ENCODE results near the gene CMSS1.

Gene CMSS1

DNA sequence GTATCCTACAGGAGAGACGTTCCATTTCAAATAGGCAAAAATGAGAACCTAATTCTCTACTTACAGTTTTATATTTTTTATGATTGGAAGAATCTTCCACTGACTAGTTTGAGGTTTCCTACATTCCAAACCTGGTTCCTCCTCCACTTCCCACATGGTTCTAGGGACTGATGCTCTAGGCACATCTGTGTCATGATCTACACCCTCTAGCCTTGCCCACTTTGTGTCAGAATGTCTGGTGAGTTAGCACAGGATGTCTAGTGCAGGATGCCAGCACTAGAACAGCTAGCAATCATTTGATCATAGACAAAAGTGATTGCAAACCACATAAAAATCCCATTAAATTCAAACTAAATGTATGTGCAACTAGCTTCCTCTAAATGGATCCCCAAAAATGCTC, 323.3 kb downstream of the CMSS1 start:
- Histone ChIP-seq H3K4me1 (ENCODE audit: insufficient read depth, low read length) (no peaks in the 10 kb centered on the region), H3K9ac (ENCODE audit: low read depth, low read length) (no peak overlapping the region), H3K36me3 (ENCODE audit: insufficient read depth, low read length) (no peaks in the 10 kb centered on the region), H3K9me3 (ENCODE audit: control insufficient read depth, insufficient read depth, low read length) (peaks cover 15% of the 10 kb centered on the region; the same call in 1 of the 2 replicates)

DNA sequence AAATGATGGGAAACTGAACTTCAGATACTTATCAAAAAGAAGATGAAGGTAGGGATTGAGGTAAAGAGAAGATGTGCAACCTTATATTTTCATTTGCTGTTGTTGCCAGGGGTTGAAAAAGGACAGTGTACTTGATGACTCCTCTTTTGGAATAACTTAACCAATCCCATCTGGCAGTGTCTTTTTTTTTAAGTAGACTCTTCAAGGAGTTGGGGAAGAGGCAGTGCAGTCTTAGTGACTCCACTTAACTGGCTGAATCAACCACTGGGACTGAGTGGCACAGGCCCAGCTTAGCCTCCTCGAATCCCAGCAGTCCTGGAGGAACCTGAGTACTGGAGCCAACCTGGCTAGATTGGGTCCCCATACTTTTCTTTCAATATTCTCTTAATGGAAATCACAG, 323.9 kb downstream of the CMSS1 start:
- Histone ChIP-seq H3K36me3 (ENCODE audit: insufficient read depth, low read length) (no peaks in the 10 kb centered on the region), H3K4me1 (ENCODE audit: insufficient read depth, low read length) (no peaks in the 10 kb centered on the region), H3K9me3 (ENCODE audit: control insufficient read depth, insufficient read depth, low read length) (peaks cover 15% of the 10 kb centered on the region; the same call in 1 of the 2 replicates), H3K9ac (ENCODE audit: low read depth, low read length) (no peak overlapping the region)

DNA sequence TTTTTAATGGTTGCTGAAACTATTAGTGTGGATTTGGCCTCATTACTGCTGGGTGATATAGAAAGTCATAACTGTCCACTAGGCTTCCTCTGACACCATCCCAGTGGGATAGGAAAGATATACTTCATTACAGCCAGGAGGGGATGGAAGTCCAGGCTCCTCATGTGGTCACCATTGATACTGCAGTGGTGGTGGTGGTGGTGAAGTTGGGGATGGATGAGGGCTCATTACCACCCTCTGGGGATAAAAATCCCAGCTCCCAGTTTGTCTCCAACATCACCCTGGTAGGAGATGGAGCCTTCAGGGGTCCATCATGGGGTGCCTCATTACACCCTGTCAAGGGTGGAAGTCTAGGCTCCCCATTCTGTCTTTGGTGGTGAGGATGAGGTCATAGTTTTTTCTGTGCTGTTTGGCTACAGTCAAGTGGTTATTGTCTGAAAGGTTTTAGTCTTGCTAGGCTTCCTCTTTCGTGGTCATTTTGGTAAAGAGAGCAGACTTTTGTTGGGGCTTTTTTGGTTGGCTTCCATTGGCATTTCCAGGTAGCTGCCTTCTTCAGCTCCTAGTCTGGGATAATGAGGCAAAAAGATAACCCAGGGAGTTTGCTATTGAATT, 326.7 kb downstream of the CMSS1 start:
- H3K9ac ChIP-seq (ENCODE audit: low read depth, low read length), result no peak overlapping the region
- H3K9me3 ChIP-seq (ENCODE audit: control insufficient read depth, insufficient read depth, low read length), result peaks cover 15% of the 10 kb centered on the region; the same call in 1 of the 2 replicates
- no peaks in the 10 kb centered on the region for H3K4me1 ChIP-seq (ENCODE audit: insufficient read depth, low read length)
- H3K36me3 ChIP-seq (ENCODE audit: insufficient read depth, low read length), result no peaks in the 10 kb centered on the region; the same call in 1 of the 2 replicates

DNA sequence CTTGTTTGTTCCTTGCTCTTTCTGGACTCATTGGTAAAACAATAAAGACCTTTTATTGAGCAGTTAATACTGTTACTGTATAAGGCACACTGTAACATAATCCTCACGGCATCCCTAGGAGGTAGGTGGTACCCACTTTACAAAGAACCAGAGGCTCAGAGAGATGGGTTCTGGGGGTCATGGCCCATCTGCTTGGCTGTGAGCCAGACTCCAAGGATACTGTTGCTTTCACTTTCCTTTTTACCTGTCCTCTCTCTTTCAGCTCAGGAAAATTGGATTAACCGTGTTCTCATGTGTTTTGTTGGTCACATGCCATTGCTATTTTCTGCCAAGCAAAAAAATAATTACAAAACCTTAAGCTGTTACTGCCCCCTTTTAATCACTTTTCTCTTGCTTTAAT, 331.5 kb downstream of the CMSS1 start:
- 0 out of 2 replicates have a peak, but pooled peaks cover 1% of the 10 kb centered on the region for H3K9me3 ChIP-seq (ENCODE audit: control insufficient read depth, insufficient read depth, low read length)
- no peak overlapping the region for H3K9ac ChIP-seq (ENCODE audit: low read depth, low read length)
- H3K36me3 ChIP-seq (ENCODE audit: insufficient read depth, low read length), result peaks cover 4% of the 10 kb centered on the region; the same call in 1 of the 2 replicates
- no peaks in the 10 kb centered on the region for H3K4me1 ChIP-seq (ENCODE audit: insufficient read depth, low read length)

DNA sequence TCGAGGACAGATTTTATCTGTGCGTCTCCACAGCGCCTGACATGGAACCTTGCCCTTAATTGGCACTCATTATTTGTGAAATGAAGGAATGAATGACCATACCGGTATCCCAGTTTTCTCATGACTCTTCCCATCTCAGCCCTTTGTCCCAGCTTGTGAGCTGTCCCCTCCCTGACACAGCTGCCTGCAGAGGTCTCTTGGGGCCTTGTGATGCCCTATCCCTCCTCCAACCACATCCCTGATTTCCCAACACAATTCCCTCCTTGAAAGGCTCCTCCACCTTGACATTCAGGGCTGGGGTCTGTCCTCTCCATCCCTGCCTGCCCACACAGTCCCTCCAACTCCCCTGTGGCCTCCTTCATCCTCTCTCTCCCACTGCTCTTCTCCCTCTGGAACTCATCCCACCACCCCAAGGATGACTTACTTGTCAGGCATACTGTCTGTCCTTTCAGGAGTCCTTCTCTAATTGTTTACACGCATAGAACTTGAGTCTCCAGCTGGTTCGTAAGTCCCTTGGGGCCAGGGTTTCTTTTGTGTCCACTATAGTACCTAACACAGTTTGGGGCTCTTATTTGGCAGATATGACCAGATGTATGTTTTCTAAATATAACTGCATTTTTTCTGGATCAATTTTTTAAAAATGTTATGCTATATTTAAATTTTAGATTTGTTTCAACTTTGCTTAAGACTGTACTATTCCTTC, 332.2 kb downstream of the CMSS1 start:
- H3K9me3 ChIP-seq (ENCODE audit: control insufficient read depth, insufficient read depth, low read length), result 0 out of 2 replicates have a peak, but pooled peaks cover under 1% of the 10 kb centered on the region
- H3K9ac ChIP-seq (ENCODE audit: low read depth, low read length), result no peak overlapping the region
- H3K36me3 ChIP-seq (ENCODE audit: insufficient read depth, low read length), result peaks cover 4% of the 10 kb centered on the region; the same call in 1 of the 2 replicates
- no peaks in the 10 kb centered on the region for H3K4me1 ChIP-seq (ENCODE audit: insufficient read depth, low read length)

DNA sequence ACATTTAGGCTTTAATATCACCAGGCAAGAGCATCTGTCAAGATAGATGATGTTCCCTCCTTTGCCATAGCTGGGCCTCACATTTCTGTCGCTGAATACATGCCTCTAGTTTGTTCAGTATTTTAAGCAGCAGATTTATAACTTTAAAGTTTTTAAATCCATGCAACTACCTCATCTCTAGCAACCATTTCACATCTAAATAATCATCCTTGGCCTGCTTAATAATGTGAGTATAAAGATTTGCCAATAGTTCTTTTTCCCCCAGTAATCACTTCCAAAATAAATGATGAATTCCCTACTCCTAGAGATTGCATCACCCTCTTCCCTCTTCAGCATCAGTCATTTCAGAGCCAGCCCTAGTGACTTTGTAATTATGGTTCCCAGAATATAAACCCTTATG, 332.8 kb downstream of the CMSS1 start:
- Histone ChIP-seq H3K9me3 (ENCODE audit: control insufficient read depth, insufficient read depth, low read length) (peaks cover 7% of the 10 kb centered on the region; the same call in 1 of the 2 replicates), H3K4me1 (ENCODE audit: insufficient read depth, low read length) (no peaks in the 10 kb centered on the region), H3K36me3 (ENCODE audit: insufficient read depth, low read length) (peaks cover 4% of the 10 kb centered on the region; the same call in 1 of the 2 replicates), H3K9ac (ENCODE audit: low read depth, low read length) (no peak overlapping the region)

DNA sequence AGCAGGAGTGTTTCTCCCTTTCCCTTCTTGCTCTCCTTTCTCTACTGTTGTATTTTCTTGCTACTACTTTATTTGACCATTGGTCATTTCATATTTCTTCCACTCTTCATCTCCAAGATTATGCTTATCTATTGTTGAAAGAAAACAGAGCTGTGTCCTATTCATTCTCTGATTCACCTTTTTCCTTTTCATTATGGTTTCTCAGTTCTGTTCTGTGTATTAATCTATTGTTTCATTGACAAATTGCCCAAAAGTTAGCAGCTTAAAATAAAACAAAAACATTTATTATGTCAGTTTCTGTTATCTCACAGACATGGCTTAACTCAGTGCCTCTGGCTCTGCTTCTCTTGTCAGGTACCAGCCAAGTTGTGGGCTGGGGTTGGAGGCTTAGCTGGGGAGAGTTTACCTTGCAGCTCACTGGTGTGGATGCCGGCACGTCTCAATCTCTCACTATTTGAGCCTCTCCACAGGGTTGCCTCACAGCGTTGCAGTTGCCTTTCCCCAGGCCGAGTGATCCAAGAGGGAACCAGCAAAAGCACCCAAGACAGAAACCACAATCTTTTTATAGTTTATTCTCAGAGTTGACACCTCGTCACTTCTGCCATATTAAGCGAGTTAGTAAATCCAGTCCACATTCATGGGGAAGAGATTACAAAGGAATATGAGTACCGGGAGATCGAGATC, 333.5 kb downstream of the CMSS1 start:
- no peaks in the 10 kb centered on the region for H3K4me1 ChIP-seq (ENCODE audit: insufficient read depth, low read length)
- H3K9ac ChIP-seq (ENCODE audit: low read depth, low read length), result no peak overlapping the region
- peaks cover 4% of the 10 kb centered on the region; the same call in 1 of the 2 replicates for H3K36me3 ChIP-seq (ENCODE audit: insufficient read depth, low read length)
- peaks cover 12% of the 10 kb centered on the region; the same call in 1 of the 2 replicates for H3K9me3 ChIP-seq (ENCODE audit: control insufficient read depth, insufficient read depth, low read length)

DNA sequence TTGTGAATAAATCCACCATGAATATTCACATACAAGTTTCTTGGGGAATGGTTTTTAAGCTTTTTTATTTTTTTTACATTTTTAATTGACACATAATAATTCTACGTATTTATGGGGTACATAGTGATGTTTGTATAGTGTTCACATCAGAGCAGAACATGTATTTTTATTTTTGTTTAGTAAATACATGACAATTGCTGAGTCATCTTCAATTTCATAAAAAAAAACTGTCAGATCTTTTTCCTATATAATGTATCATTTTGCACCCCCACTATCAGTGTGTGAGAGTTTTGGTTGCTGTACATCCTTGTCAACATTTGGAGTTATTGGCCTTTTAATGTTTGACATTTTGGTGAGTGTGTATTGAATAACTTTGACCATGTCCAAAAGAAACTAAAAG, 336.5 kb downstream of the CMSS1 start:
- Histone ChIP-seq H3K36me3 (ENCODE audit: insufficient read depth, low read length) (peaks cover 4% of the 10 kb centered on the region; the same call in 1 of the 2 replicates), H3K4me1 (ENCODE audit: insufficient read depth, low read length) (no peaks in the 10 kb centered on the region), H3K9ac (ENCODE audit: low read depth, low read length) (no peak overlapping the region), H3K9me3 (ENCODE audit: control insufficient read depth, insufficient read depth, low read length) (peaks cover 12% of the 10 kb centered on the region; the same call in 1 of the 2 replicates)

DNA sequence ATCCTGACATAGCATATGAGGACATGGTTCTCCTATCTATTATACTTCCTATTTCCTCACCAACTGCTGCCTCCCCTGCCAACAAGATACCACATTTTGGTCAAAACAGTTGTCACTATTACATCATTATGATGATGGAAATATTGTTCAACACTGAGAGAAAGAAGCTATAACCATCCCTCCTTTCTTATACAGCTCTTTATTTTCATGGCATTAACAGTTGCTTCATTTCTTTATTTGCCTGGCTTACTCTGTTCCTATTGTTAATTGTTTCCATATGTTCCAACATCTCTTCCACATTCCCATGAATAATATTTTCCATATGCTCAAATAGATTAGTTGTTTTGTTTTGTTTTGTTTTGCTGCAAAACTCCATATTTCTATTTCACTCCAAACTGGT, 337.5 kb downstream of the CMSS1 start:
- H3K4me1 ChIP-seq (ENCODE audit: insufficient read depth, low read length), result no peaks in the 10 kb centered on the region
- H3K9ac ChIP-seq (ENCODE audit: low read depth, low read length), result no peak overlapping the region
- H3K36me3 ChIP-seq (ENCODE audit: insufficient read depth, low read length), result peaks cover 4% of the 10 kb centered on the region; the same call in 1 of the 2 replicates
- H3K9me3 ChIP-seq (ENCODE audit: control insufficient read depth, insufficient read depth, low read length), result peaks cover 12% of the 10 kb centered on the region; the same call in 1 of the 2 replicates

DNA sequence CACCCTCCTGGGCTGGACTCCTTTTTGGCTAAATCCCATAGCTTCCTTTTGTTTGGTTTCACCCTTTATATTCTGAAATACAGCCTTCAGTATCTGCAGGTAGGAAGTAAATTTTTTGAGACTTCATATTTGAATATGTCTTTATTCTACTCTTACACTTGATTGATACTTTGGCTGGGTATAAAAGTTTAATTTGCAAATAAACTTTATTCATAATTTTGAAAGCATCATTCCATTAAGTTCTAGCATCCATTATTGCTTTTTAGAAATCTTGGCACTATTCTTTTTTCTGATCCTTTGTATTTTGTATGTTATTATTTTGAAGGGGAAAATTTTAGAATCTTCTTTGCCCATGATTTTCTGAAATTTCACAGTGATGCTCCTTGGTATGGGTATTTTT, 337.9 kb downstream of the CMSS1 start:
- no peaks in the 10 kb centered on the region for H3K4me1 ChIP-seq (ENCODE audit: insufficient read depth, low read length)
- peaks cover 12% of the 10 kb centered on the region; the same call in 1 of the 2 replicates for H3K9me3 ChIP-seq (ENCODE audit: control insufficient read depth, insufficient read depth, low read length)
- peaks cover 4% of the 10 kb centered on the region; the same call in 1 of the 2 replicates for H3K36me3 ChIP-seq (ENCODE audit: insufficient read depth, low read length)
- no peak overlapping the region for H3K9ac ChIP-seq (ENCODE audit: low read depth, low read length)

DNA sequence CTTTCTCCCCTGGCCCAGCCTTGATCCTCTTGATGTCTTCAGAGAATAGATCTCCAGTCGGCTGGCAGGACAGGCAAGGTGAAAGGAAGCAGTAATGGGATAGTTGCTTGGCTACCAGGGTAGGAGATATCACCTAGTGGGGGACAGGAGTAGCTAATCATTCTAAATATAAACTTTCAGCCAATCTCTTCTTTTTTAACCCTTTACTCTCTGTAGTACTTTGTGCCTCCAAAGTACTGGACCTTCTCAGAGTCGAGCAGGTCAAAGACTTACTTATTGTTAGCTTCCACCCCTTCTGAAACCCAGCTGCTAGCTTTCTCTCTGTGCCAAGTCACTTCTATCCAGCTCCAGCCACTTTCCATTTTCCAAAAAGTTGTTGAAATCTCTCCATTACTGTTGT, 340.0 kb downstream of the CMSS1 start:
- peaks cover 12% of the 10 kb centered on the region; the same call in 1 of the 2 replicates for H3K9me3 ChIP-seq (ENCODE audit: control insufficient read depth, insufficient read depth, low read length)
- H3K4me1 ChIP-seq (ENCODE audit: insufficient read depth, low read length), result no peaks in the 10 kb centered on the region
- no peak overlapping the region for H3K9ac ChIP-seq (ENCODE audit: low read depth, low read length)
- no peaks in the 10 kb centered on the region for H3K36me3 ChIP-seq (ENCODE audit: insufficient read depth, low read length)

DNA sequence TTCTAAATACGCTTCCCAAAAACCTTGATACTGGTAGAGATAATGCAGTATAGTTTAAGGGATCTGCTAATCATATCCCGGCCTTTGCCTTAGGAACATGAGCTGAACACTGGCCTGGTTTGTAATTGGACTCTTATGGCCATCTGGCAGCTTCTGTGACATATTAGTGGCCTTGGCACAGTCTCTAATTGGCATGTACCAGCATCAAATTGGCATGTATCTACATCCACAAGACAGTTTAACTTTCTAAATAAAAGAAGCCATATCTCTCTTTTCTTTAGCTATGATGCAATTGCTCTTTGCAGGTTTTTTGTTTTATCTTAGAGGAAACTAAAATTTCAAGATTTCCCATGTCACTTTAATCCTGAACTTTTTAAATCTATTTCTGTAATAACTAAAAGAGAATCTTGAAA, 341.3 kb downstream of the CMSS1 start:
- Histone ChIP-seq H3K4me1 (ENCODE audit: insufficient read depth, low read length) (no peaks in the 10 kb centered on the region), H3K9ac (ENCODE audit: low read depth, low read length) (no peak overlapping the region), H3K36me3 (ENCODE audit: insufficient read depth, low read length) (no peaks in the 10 kb centered on the region), H3K9me3 (ENCODE audit: control insufficient read depth, insufficient read depth, low read length) (peaks cover 12% of the 10 kb centered on the region; the same call in 1 of the 2 replicates)

DNA sequence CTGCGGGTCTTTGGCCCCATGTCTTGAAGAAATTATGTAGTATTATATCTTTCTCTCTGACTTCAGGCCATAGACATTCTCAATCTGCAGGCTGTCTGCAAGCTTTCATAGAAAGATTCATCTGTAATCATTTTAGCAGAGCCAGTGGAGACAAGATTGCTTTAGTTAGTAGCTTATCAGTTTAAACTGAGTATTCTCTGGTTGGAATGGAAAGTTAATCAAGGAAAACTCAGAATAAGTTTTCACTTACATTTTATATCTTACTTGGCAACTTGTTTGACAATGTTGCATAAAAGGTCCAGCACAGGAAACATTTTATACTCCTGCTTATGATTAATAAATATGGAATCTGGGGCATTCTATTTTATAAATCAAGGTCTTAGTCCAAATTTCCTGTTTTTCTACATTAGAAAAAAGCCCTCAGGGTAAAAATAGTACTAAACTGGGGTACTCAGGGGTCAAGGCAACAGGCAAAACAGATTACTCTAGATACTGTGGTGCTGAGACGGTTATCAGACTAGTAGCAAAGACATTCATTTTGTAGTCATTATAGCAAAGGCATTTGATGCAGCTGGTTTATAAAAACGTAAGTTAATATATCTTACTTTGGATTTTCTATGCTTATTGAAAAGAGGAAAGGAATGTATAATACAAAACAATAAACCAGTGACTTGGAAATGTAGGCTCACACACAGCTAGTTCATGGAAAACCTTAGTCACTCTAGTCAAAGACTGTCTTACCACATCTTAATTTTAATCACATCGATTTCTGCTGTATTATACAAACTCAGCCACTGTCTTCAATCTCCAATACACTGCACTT, 341.9 kb downstream of the CMSS1 start:
- Histone ChIP-seq H3K36me3 (ENCODE audit: insufficient read depth, low read length) (no peaks in the 10 kb centered on the region), H3K9me3 (ENCODE audit: control insufficient read depth, insufficient read depth, low read length) (peaks cover 12% of the 10 kb centered on the region; the same call in 1 of the 2 replicates)

DNA sequence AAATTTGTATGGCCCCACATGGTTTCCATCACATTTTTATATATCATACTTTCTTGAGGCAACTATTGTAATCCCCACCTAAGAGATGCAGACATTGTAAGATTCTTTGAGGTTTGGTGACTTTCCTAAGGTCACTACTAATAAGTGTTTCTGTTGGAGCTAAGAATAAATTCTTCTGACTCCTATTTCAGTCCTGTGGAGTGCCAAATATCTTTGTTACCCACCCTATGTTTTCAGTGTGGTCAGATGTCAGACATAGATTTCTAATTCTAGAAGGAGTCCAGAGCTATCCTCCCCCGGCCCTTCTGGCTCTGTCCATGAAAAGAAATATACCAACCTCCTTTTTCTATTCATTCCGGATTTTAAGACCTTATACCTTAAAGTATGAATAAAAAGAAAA, 342.9 kb downstream of the CMSS1 start:
- no peak overlapping the region for H3K9ac ChIP-seq (ENCODE audit: low read depth, low read length)
- H3K9me3 ChIP-seq (ENCODE audit: control insufficient read depth, insufficient read depth, low read length), result peaks cover 5% of the 10 kb centered on the region; the same call in 1 of the 2 replicates
- no peaks in the 10 kb centered on the region for H3K4me1 ChIP-seq (ENCODE audit: insufficient read depth, low read length)
- H3K36me3 ChIP-seq (ENCODE audit: insufficient read depth, low read length), result no peaks in the 10 kb centered on the region

More for the DNA sequence above, 341.9 kb downstream of the CMSS1 start:
- H3K9ac ChIP-seq (ENCODE audit: low read depth, low read length), result no peak overlapping the region
- no peaks in the 10 kb centered on the region for H3K4me1 ChIP-seq (ENCODE audit: insufficient read depth, low read length)

Data from ES-I3 (cell line).